ENCODE measurements around the gene FOLR1.

The FOLR1 gene

GRCh38 chr11:72223615-72224563 lies 31.9 kb downstream of the FOLR1 start:
- intact Hi-C loops (cut with micrococcal nuclease) = loop anchor here (1.0 to 5.0 kb wide), 2 partner anchors 112 to 122 kb away; partner anchors contain the start of genes ANAPC15 and LAMTOR1
- Mint-ChIP-seq H3K4me3 (peak overlapping the region; percentile 99), H3K4me1 (ENCODE audit: low read depth) (peaks cover 71% of the 10 kb centered on the region)

DNA sequence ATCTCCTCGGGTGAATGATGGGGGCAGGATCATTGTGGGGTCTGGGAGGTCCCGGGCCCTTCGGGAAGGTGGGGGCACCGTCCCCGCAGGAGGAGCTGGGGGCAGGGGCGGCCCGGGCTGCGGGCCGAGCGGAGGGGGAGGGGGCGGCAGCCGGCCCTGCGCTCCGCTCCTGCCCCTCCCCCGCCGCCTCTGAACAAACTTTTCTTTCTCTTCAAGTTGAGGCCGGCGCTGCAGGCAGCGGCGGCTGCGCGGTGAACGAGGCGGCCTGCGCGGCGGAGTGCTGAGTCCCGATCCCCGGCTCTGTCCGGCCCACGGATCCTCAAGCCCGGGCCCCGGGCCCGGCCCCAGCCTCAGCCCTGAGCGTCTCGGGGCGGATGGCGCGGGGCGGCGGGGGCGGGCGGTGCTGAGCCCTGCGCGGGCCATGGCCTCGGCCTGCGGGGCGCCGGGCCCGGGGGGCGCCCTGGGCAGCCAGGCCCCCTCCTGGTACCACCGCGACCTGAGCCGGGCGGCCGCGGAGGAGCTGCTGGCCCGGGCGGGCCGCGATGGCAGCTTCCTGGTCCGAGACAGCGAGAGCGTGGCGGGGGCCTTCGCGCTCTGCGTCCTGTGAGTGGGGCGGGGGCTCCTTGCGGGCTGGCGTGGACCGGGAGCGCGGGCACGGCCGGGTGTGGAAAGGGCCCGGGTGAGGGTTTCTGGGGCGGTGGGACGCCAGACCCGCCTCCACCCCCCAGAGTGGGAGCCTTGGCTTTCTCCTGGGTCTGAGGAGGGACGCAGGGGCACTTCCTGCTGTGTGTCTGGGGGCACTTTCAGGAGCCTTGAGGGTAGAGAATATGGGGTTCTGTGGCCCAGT lies 32.8 kb downstream of the FOLR1 start, which contains the start of gene INPPL1:
TSS of gene INPPL1 (plus strand) at position 204 of the 847 bp plus-strand sequence. CDS start at position 422, 218 bp downstream.
- intact Hi-C loops (cut with micrococcal nuclease) = loop anchor here (5.0 kb wide), 1 partner anchor 122 kb away; the partner anchor contains the start of gene LAMTOR1
- Mint-ChIP-seq H3K4me3 (peak within 1 kb of the TSS; percentile 99), H3K27me3 (no peaks in the 10 kb centered on the region), H3K4me1 (ENCODE audit: low read depth) (peaks cover 78% of the 10 kb centered on the region), H3K9me3 (no peaks in the 10 kb centered on the region), H3K27ac (peak within 1 kb of the TSS; percentile 99), H3K36me3 (ENCODE audit: low read depth) (peaks cover 89% of the 10 kb centered on the region)

More at GRCh38 chr11:72223615-72224563, 31.9 kb downstream of the FOLR1 start:
- H3K9me3 Mint-ChIP-seq = no peaks in the 10 kb centered on the region
- H3K27ac Mint-ChIP-seq = peak overlapping the region; percentile 99
- no peaks in the 10 kb centered on the region for H3K27me3 Mint-ChIP-seq
- H3K36me3 Mint-ChIP-seq (ENCODE audit: low read depth) = peaks cover 81% of the 10 kb centered on the region

- Mint-ChIP-seq H3K36me3 (ENCODE audit: low read depth) (peaks cover 89% of the 10 kb centered on the region), H3K4me3 (peak overlapping the region; percentile 99), H3K9me3 (no peaks in the 10 kb centered on the region), H3K27ac (peak overlapping the region; percentile 99), H3K27me3 (no peaks in the 10 kb centered on the region), H3K4me1 (ENCODE audit: low read depth) (peaks cover 79% of the 10 kb centered on the region)
- intact Hi-C loops (cut with micrococcal nuclease) = no loop called here
Observed at GRCh38 chr11:72225411-72225951, 33.5 kb downstream of the FOLR1 start.

- no peak overlapping the region for H3K4me3 Mint-ChIP-seq
- peaks cover 90% of the 10 kb centered on the region for H3K36me3 Mint-ChIP-seq (ENCODE audit: low read depth)
- H3K27ac Mint-ChIP-seq = peak overlapping the region; percentile 32
- intact Hi-C loops (cut with micrococcal nuclease) = no loop called here
- no peaks in the 10 kb centered on the region for H3K9me3 Mint-ChIP-seq
- no peaks in the 10 kb centered on the region for H3K27me3 Mint-ChIP-seq
- peaks cover 79% of the 10 kb centered on the region for H3K4me1 Mint-ChIP-seq (ENCODE audit: low read depth)
Observed at GRCh38 chr11:72226701-72227100, 34.8 kb downstream of the FOLR1 start.

DNA sequence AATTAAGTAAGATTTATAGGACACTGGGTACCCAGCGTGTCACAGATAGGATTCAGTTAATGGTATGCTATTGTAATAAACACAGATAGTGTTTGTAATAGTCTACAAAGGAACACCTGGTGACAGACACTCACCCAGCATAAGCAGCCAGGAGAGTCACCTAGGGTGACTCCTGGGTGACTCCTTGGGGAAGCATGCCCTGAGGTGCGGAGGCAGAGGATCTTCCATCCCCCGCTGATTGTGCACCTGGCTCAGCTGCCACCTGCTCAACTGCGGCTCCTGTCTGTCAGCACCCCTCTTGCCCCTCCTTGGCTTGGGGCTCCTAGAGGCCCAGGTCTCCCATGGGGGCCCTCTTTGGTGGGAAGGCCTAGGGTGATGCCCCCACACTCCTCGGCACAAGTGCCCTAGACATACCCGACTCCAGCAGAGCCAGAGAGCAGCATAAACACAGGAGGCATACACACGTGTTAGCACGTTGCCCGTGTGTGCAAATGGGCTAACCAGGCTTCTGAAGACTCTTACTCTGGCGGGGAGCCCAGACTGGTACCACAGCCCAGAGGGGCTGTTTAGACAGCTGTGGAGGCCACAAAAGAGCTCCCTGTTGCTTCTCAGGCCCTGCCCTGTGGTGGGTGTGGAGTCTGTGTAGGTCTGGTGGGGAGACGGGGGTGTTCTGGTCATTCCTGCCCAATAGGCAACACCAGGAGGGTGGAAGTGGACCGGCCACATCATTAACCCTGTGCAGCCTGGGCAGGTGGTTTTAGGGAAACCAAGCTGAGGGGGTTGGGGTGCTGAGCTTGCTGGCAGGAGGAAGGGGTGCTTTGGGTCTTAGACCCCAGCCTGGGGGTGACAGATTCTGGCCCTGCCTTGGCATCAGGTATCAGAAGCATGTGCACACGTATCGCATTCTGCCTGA lies 35.6 kb downstream of the FOLR1 start:
- peaks cover 79% of the 10 kb centered on the region for H3K4me1 Mint-ChIP-seq (ENCODE audit: low read depth)
- no peaks in the 10 kb centered on the region for H3K9me3 Mint-ChIP-seq
- no peaks in the 10 kb centered on the region for H3K27me3 Mint-ChIP-seq
- no peak overlapping the region for H3K27ac Mint-ChIP-seq
- no peak overlapping the region for H3K4me3 Mint-ChIP-seq
- intact Hi-C loops (cut with micrococcal nuclease) = no loop called here
- H3K36me3 Mint-ChIP-seq (ENCODE audit: low read depth) = peaks cover 93% of the 10 kb centered on the region

- H3K36me3 Mint-ChIP-seq (ENCODE audit: low read depth) = peaks cover 99% of the 10 kb centered on the region
- no peaks in the 10 kb centered on the region for H3K27me3 Mint-ChIP-seq
- no peak overlapping the region for H3K27ac Mint-ChIP-seq
- intact Hi-C loops (cut with micrococcal nuclease) = no loop called here
- H3K4me1 Mint-ChIP-seq (ENCODE audit: low read depth) = peaks cover 81% of the 10 kb centered on the region
- H3K4me3 Mint-ChIP-seq = no peak overlapping the region
- no peaks in the 10 kb centered on the region for H3K9me3 Mint-ChIP-seq
Observed at GRCh38 chr11:72228229-72228843, 36.4 kb downstream of the FOLR1 start.

DNA sequence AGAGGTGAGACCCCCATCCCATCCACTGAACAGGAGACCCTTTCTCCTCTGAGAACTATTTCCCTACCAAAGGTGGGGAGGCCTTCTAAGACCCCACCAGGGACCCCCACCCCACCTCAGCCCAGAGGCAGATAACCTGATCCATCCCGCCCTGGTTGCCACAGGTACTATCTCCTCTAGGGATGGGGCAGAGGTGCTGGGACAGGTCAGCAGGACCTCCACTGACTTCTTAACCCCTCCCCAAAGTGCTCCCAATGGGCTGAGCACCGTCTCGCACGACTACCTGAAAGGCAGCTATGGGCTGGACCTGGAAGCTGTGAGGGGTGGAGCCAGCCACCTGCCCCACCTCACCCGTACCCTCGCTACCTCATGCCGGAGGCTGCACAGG lies 36.9 kb downstream of the FOLR1 start:
- H3K27me3 Mint-ChIP-seq = no peaks in the 10 kb centered on the region
- intact Hi-C loops (cut with micrococcal nuclease) = no loop called here
- H3K4me1 Mint-ChIP-seq (ENCODE audit: low read depth) = peaks cover 86% of the 10 kb centered on the region
- no peaks in the 10 kb centered on the region for H3K9me3 Mint-ChIP-seq
- H3K27ac Mint-ChIP-seq = no peak overlapping the region
- peaks cover 99% of the 10 kb centered on the region for H3K36me3 Mint-ChIP-seq (ENCODE audit: low read depth)
- no peak overlapping the region for H3K4me3 Mint-ChIP-seq

GRCh38 chr11:72229336-72229924 lies 37.5 kb downstream of the FOLR1 start:
- peaks cover 92% of the 10 kb centered on the region for H3K4me1 Mint-ChIP-seq (ENCODE audit: low read depth)
- H3K27ac Mint-ChIP-seq = no peak overlapping the region
- H3K4me3 Mint-ChIP-seq = no peak overlapping the region

DNA sequence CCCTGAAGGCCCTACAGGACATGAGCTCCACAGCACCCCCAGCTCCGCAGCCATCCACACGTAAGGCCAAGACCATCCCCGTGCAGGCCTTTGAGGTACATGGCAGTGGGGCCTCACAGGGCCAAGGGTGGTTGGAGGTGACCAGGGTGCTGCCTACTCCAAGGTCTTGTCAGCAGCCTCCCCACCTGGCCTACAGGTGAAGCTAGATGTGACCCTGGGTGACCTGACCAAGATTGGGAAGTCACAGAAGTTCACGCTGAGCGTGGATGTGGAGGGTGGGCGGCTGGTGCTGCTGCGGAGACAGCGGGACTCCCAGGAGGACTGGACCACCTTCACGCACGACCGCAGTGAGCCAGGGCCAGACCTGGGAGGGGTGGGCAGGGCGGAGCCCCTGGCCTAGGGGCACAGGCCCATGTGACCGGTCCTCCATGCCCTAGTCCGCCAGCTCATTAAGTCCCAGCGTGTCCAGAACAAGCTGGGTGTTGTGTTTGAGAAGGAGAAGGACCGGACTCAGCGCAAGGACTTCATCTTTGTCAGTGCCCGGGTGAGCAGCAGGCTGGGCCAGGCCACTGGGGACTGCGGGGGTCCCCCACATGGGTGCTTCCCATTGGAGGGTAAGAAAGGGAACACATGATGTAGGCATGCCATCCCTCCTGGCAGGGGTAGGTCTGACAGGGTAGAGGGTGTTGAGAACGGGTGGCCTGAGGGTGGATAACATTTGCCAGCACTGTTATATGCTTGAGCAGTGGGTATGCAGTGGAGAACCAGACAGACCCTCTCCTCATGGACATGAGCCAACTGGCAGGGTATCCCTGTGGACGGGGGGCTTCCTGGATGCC lies 38.2 kb downstream of the FOLR1 start:
- Mint-ChIP-seq H3K27me3 (no peaks in the 10 kb centered on the region), H3K4me1 (ENCODE audit: low read depth) (peaks cover 98% of the 10 kb centered on the region), H3K9me3 (no peaks in the 10 kb centered on the region), H3K27ac (no peak overlapping the region), H3K4me3 (no peak overlapping the region), H3K36me3 (ENCODE audit: low read depth) (peaks cover 99% of the 10 kb centered on the region)
- intact Hi-C loops (cut with micrococcal nuclease) = no loop called here

More at GRCh38 chr11:72229336-72229924, 37.5 kb downstream of the FOLR1 start:
- Mint-ChIP-seq H3K9me3 (no peaks in the 10 kb centered on the region), H3K36me3 (ENCODE audit: low read depth) (peaks cover 99% of the 10 kb centered on the region), H3K27me3 (no peaks in the 10 kb centered on the region)
- intact Hi-C loops (cut with micrococcal nuclease) = no loop called here

DNA sequence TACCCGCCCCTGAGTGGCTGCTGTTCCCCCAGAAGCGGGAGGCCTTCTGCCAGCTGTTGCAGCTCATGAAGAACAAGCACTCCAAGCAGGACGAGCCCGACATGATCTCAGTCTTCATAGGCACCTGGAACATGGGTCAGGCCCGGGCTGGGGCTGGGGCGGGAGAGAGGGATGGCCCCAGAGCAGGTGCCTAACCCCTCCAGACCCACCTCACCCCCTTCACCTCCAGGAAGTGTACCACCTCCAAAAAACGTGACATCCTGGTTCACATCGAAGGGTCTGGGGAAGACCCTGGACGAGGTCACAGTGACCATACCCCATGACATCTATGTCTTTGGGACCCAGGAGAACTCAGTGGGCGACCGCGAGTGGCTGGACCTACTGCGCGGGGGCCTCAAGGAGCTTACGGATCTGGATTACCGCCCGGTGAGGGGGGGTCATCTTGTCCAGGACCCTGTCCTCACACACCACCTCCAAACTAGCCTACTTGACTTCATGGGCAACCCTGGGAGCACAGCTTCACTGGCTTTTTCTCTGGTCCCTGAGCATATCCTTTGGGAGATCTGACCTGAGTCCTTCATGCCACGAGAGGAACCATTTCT lies 38.9 kb downstream of the FOLR1 start:
- Mint-ChIP-seq H3K27ac (no peak overlapping the region), H3K27me3 (no peaks in the 10 kb centered on the region), H3K9me3 (no peaks in the 10 kb centered on the region), H3K36me3 (ENCODE audit: low read depth) (peaks cover 99% of the 10 kb centered on the region), H3K4me3 (no peak overlapping the region), H3K4me1 (ENCODE audit: low read depth) (peaks cover 98% of the 10 kb centered on the region)
- intact Hi-C loops (cut with micrococcal nuclease) = no loop called here

DNA sequence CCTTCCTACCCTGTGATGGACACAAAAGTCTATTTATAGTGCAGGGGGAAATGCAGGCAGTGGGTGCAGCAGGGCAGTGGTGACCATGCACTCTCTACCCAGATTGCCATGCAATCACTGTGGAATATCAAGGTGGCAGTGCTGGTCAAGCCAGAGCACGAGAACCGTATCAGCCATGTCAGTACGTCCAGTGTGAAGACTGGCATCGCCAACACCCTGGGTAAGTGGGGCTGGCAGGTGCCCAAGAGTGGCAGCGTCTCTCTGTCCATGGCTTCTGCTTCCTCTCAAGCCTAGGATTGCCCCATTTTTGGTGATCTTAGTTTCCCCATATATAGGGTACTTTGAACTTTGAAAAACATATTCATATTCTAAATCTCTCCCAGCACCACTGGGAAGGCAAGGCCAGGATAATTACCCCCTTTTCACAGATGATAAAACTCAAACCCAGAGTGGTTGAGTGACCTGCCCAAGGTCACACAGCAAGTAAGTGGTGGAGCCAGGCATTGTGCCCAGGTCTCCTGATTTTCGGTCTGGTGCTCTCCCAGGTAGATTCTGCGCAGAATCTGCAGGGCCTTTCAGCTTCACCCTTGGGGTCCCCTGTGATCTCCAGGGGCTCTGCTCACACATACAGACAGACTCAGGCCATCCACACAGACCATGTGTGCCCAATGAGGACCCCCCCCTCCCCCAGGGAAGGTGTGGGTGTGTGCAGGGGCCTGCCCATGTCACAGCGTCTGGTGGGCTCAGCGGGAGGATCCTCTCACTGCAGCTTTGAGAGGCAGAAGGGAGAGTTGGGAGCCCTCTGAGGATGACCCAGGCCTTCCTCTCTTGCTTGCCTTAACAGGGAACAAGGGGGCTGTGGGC lies 39.7 kb downstream of the FOLR1 start:
- intact Hi-C loops (cut with micrococcal nuclease) = no loop called here

More for the DNA sequence above, 39.7 kb downstream of the FOLR1 start:
- Mint-ChIP-seq H3K4me3 (no peak overlapping the region), H3K27me3 (no peaks in the 10 kb centered on the region), H3K9me3 (no peaks in the 10 kb centered on the region), H3K4me1 (ENCODE audit: low read depth) (peaks cover 93% of the 10 kb centered on the region), H3K36me3 (ENCODE audit: low read depth) (peaks cover 100% of the 10 kb centered on the region), H3K27ac (peak overlapping the region; percentile 21)
